Mucosa of descending colon (tissue), 3 donors: ENCODE measurements around the gene CCDC30. TPM values are rescaled to one million over a fixed set of nuclear protein-coding genes. Genes with fewer than 3 reads are reported as not detected.

Source experiments
- ATAC-seq: fragments of 200-7000 bp; cut with Tn5 transposase; one replicate; pipeline ENCODE4 v1.9.1; 2020; ENCODE audit warnings: mild to moderate bottlenecking, moderate library complexity
- DNase-seq, 3 donors: peaks; one replicate each; pipeline ENCODE4 v3.0.0-alpha.2; 2020
- H3K36me3 ChIP-seq: fragments of 200-600 bp; one replicate; pipeline ENCODE4 v1.8.0; 2021; ENCODE audit warnings: low read depth, mild to moderate bottlenecking
- H3K4me1 ChIP-seq: fragments of 200-600 bp; one replicate; pipeline ENCODE4 v1.8.0; 2021; ENCODE audit warnings: low read depth, mild to moderate bottlenecking
- H3K4me3 ChIP-seq: fragments of 200-600 bp; one replicate; pipeline ENCODE4 v1.8.0; 2021; ENCODE audit warnings: mild to moderate bottlenecking
- H3K9me3 ChIP-seq: fragments of 200-600 bp; one replicate; pipeline ENCODE4 v1.8.0; 2021; ENCODE audit warnings: mild to moderate bottlenecking
- intact Hi-C, 2 donors: fragments of 100-400 bp; cut with DNase I in 1 of 2; cut with micrococcal nuclease in 1 of 2; formaldehyde crosslinking; loops; one replicate each; pipeline versions ENCODE4 v1.11.0 to v1.11.1; 2022; cut with DNase I, micrococcal nuclease
- total RNA-seq, 3 donors: library from RNA; stranded (reverse); fragmentation: NEBNext Ultra II Directional in 2 of 3; extraction: Animal tissue kit (Norgen Biotek cat#: 25700) in 2 of 3; gene quantifications; one replicate each; pipeline versions ENCODE4 v1.2.1 to v1.2.4, GENCODE V29; 2021 to 2023
- TF ChIP-seq, protein P1 (sequence below): fragments of 200-600 bp; IDR thresholded peaks from one replicate; pipeline ENCODE4 v1.8.0; 2022; ENCODE audit warnings: antibody characterized with exemption, mild to moderate bottlenecking
- donor health status: DM: no; HTN: no; CAD: no; lungs with moderate emphysema.
- donor health status: DM: no; HTN: no; CAD: no.
- donor health status: DM: no; HTN: yes; CAD: no.

The CCDC30 gene
- total RNA-seq, 3 donors from 2014 or later = 2.2 to 3.8 (median 3.7) TPM

GRCh38 chr1:42427240-42427639 lies 35.8 kb upstream of the CCDC30 start:
- Histone ChIP-seq H3K4me1 (peaks cover 6% of the 10 kb centered on the region), H3K9me3 (no peaks in the 10 kb centered on the region), H3K36me3 (no peaks in the 10 kb centered on the region), H3K4me3 (no peak overlapping the region)
- DNase-seq (no peak), ATAC-seq (no peak)
- TF ChIP-seq, protein P1, sequence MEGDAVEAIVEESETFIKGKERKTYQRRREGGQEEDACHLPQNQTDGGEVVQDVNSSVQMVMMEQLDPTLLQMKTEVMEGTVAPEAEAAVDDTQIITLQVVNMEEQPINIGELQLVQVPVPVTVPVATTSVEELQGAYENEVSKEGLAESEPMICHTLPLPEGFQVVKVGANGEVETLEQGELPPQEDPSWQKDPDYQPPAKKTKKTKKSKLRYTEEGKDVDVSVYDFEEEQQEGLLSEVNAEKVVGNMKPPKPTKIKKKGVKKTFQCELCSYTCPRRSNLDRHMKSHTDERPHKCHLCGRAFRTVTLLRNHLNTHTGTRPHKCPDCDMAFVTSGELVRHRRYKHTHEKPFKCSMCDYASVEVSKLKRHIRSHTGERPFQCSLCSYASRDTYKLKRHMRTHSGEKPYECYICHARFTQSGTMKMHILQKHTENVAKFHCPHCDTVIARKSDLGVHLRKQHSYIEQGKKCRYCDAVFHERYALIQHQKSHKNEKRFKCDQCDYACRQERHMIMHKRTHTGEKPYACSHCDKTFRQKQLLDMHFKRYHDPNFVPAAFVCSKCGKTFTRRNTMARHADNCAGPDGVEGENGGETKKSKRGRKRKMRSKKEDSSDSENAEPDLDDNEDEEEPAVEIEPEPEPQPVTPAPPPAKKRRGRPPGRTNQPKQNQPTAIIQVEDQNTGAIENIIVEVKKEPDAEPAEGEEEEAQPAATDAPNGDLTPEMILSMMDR = no peak
- intact Hi-C loops = no loop called here

GRCh38 chr1:42429603-42430002 lies 33.5 kb upstream of the CCDC30 start:
- DNase-seq (no peak), ATAC-seq (peak; percentile 6)
- Histone ChIP-seq H3K36me3 (no peaks in the 10 kb centered on the region), H3K9me3 (no peaks in the 10 kb centered on the region), H3K4me1 (peaks cover 6% of the 10 kb centered on the region), H3K4me3 (no peak overlapping the region)
- intact Hi-C loops = no loop called here
- TF ChIP-seq, protein P1 = no peak

DNA sequence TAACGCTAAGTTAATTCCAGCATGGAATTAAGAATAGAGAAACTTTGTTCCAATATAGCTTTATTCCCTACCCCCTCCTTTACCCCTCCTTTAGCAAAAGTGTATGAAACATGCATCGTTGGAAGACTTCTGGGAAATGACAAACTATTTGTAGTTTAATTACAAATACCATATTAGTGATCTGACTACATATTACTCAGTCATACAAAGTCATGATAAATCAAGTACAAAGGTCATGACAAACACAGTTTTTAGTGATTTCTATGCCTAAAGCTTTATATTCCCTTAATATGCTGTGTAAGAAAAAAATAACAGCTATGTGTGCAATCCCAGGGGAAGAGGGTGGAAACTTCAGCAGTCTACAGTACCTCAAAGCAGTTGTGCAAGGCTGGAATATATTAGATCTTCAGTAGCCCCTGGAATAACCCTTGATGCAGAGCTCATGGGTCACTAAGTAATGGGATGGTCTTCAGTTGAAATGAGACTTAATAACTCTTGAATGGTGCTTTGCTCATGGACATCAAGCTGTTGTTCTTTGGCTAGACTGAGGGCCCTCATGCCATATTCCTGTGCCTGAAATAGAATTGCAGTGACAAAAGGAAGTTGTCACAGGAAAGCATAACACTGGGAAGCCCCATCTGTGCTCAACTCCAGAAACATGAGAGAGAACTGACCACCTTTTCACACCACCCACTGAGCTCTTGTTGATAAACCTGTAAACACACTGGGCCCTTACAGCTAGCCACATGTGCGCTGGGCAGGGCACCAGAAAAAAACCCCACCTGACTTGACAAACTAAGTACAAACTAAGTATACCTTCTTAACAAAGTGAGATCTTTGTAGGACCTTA lies 32.6 kb upstream of the CCDC30 start:
- no peaks in the 10 kb centered on the region for H3K36me3 ChIP-seq
- DNase-seq (peak in 1 of 3 donors; percentile 28), ATAC-seq (peak; percentile 14)
- TF ChIP-seq, protein P1 = no peak
- intact Hi-C loops = no loop called here
- no peaks in the 10 kb centered on the region for H3K9me3 ChIP-seq
- no peak overlapping the region for H3K4me3 ChIP-seq
- peaks cover 6% of the 10 kb centered on the region for H3K4me1 ChIP-seq

DNA sequence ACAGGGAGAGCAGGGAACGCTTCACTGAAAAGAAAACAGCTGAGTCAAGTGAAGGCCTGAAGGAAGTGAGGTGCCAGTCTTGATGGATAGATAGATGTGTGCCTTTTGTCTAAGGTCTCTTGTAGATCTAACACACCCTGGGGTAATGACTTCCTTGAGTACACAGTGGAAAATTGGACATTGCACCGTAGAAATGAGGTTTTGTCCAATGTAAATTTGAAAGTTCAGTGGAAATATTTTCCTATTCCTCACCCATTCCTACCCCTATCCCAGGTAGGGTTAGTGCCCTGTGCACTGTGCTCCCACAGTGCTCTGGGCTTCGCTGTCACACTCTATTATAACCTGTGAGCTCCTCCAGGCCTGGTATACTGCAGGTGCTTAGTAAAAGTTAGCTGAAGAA lies 31.6 kb upstream of the CCDC30 start:
- TF ChIP-seq, protein P1 = no peak
- H3K36me3 ChIP-seq = no peaks in the 10 kb centered on the region
- intact Hi-C loops = no loop called here
- peaks cover 6% of the 10 kb centered on the region for H3K4me1 ChIP-seq
- ATAC-seq (peak; percentile 98), DNase-seq (peak in 2 of 3 donors; percentile 44 to 50)
- no peaks in the 10 kb centered on the region for H3K9me3 ChIP-seq
- no peak overlapping the region for H3K4me3 ChIP-seq

DNA sequence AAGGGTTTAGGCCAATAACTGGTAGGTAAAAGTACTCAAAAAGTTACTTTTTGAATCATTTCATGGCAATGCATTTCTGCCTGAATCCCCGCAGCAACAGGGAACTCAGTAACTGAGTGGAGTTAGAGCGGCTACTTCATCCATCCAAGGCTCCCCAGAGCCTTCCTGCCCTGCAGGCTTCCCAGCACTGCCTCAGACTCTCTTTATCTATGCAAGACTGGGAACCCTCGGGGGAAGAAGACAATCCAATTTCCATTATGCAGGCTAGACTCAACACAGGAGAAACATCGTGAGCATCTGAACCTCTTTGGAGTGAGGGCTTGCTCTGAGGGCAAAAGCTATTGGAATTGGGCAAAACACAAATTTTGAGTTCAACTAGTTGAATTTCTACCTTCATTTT lies 30.4 kb upstream of the CCDC30 start:
- ATAC-seq = no peak
- TF ChIP-seq, protein P1 = no peak
- no peak for DNase-seq
- Histone ChIP-seq H3K36me3 (no peaks in the 10 kb centered on the region), H3K4me3 (no peak overlapping the region), H3K4me1 (peaks cover 6% of the 10 kb centered on the region), H3K9me3 (no peaks in the 10 kb centered on the region)
- intact Hi-C loops = no loop called here
